ENCODE results near the gene DET1.
"Not testable (repeated sequence)": the region's sequence is repeated elsewhere in the genome, so short reads cannot be mapped to it uniquely, and the experiment has no call there.

The DET1 gene

GRCh38 chr15:88540350-88540749, 6.1 kb downstream of the DET1 start:
- DNase-seq (ENCODE audit: low spot score): not testable (repeated sequence)

GRCh38 chr15:88539441-88539840, 7.0 kb downstream of the DET1 start:
- no peak for DNase-seq (ENCODE audit: low spot score)

- no peak for DNase-seq (ENCODE audit: low spot score)
Observed at GRCh38 chr15:88538972-88539371, 7.5 kb downstream of the DET1 start.

- no peak for DNase-seq (ENCODE audit: low spot score)
Observed at GRCh38 chr15:88537591-88538317, 8.7 kb downstream of the DET1 start.

- DNase-seq (ENCODE audit: low spot score): no peak
Observed at GRCh38 chr15:88535607-88536313, 10.7 kb downstream of the DET1 start.

- DNase-seq (ENCODE audit: low spot score): no peak
Observed at GRCh38 chr15:88535100-88535499, 11.4 kb downstream of the DET1 start.

GRCh38 chr15:88533376-88533775, 13.1 kb downstream of the DET1 start:
- no peak for DNase-seq (ENCODE audit: low spot score)

- DNase-seq (ENCODE audit: low spot score): no peak
Observed at GRCh38 chr15:88529021-88529630, 17.4 kb downstream of the DET1 start.

GRCh38 chr15:88526247-88526879, 20.1 kb downstream of the DET1 start:
- no peak for DNase-seq (ENCODE audit: low spot score)

- no peak for DNase-seq (ENCODE audit: low spot score)
Observed at GRCh38 chr15:88525418-88525817, 21.1 kb downstream of the DET1 start.

GRCh38 chr15:88524094-88524493, 22.4 kb downstream of the DET1 start:
- DNase-seq (ENCODE audit: low spot score): not testable (repeated sequence)

- no peak for DNase-seq (ENCODE audit: low spot score)
Observed at GRCh38 chr15:88518903-88519302, 27.6 kb downstream of the DET1 start.

- DNase-seq (ENCODE audit: low spot score): no peak
Observed at GRCh38 chr15:88513195-88513594, 33.3 kb downstream of the DET1 start.

GRCh38 chr15:88512601-88513000, 33.9 kb downstream of the DET1 start:
- DNase-seq (ENCODE audit: low spot score): no peak

- DNase-seq (ENCODE audit: low spot score): no peak
Observed at GRCh38 chr15:88512078-88512477, 34.4 kb downstream of the DET1 start.

- no peak for DNase-seq (ENCODE audit: low spot score)
Observed at GRCh38 chr15:88511161-88511560, 35.3 kb downstream of the DET1 start.

GRCh38 chr15:88509964-88510363, 36.5 kb downstream of the DET1 start:
- no peak for DNase-seq (ENCODE audit: low spot score)

- no peak for DNase-seq (ENCODE audit: low spot score)
Observed at GRCh38 chr15:88509321-88509720, 37.2 kb downstream of the DET1 start.

- no peak for DNase-seq (ENCODE audit: low spot score)
Observed at GRCh38 chr15:88506628-88507027, 39.9 kb downstream of the DET1 start.

- no peak for DNase-seq (ENCODE audit: low spot score)
Observed at GRCh38 chr15:88505721-88506120, 40.8 kb downstream of the DET1 start.

- no peak for DNase-seq (ENCODE audit: low spot score)
Observed at GRCh38 chr15:88504445-88504844, 42.0 kb downstream of the DET1 start.

GRCh38 chr15:88498996-88499395, 47.5 kb downstream of the DET1 start:
- no peak for DNase-seq (ENCODE audit: low spot score)

Measured in CD4-positive, alpha-beta T cell treated with Interleukin-6 at 100 ng/mL for 8 hours (primary cell).